Activated CD4-positive, CD25-positive, alpha-beta regulatory T cell treated with anti-CD3 and anti-CD28 coated beads, Interleukin-2, amount 50 U/mL, for 16 hours (primary cell): ENCODE results near the gene TKTL2.
A peak's percentile ranks its signal among the peaks of the same experiment; 100 is the strongest.

Source experiments
- DNase-seq: peaks from one replicate; pipeline ENCODE4 v3.0.0-alpha.2; 2020; ENCODE audit warnings: low read depth, low spot score

Gene TKTL2, protein sequence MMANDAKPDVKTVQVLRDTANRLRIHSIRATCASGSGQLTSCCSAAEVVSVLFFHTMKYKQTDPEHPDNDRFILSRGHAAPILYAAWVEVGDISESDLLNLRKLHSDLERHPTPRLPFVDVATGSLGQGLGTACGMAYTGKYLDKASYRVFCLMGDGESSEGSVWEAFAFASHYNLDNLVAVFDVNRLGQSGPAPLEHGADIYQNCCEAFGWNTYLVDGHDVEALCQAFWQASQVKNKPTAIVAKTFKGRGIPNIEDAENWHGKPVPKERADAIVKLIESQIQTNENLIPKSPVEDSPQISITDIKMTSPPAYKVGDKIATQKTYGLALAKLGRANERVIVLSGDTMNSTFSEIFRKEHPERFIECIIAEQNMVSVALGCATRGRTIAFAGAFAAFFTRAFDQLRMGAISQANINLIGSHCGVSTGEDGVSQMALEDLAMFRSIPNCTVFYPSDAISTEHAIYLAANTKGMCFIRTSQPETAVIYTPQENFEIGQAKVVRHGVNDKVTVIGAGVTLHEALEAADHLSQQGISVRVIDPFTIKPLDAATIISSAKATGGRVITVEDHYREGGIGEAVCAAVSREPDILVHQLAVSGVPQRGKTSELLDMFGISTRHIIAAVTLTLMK

DNA sequence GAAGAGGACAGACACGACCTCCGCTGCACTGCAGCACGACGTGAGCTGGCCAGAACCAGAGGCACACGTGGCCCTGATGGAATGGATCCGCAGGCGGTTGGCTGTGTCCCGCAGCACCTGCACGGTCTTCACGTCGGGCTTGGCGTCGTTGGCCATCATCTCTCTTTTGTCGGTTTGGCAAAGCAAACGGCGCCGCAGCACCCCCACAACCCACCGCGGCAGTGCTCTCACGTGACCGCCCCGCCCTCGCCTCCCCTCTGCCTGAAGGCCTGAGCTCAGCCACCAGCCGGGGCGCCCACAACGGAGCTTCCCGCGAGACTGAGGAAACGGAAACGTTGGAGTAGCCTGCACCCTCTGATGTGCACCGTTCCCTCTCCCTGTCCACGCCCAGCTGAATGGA lies at the start of gene TKTL2:
TSS of gene TKTL2 (minus strand) at position 179 of the 400 bp plus-strand sequence. CDS start at position 159, 20 bp downstream.
- no peak for DNase-seq

DNA sequence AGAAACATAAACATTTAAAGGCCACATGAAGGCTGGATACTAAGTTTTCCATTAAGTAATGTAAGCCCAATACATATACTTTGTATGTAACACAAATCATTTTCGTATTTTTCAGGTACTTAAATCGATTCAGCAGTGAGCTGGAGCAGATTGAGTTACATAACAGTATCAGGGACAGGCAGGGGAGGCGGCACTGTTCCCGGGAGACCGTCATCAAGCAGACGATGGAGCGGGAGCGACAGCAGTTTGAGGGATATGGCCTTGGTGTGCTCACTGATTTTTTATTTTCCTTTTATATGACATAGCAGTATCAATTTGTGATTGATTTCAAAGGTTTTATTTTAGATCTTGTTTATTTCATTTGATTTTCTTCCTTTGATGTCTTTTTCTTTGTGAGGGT lies 41.6 kb upstream of the TKTL2 start:
- DNase-seq, result no peak

DNA sequence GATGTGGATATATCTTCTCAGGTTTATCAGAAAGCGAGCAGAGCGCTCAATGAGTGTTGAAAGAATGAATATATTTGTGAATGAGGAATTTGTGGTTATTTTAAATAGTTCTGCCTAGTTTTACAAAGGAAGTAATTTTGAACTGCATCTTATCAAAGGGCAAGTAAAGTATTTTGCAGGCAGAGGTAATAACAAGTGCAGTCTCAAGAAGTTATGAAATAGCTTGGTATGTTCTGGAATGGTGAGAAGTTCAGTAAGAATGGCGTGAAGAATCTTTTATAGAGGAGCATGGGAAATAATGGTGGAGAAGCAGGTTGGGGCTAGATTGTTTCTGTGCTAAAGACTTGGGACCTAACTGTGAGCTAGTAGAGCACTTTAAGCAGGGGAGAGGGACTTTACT lies 31.8 kb upstream of the TKTL2 start:
- no peak for DNase-seq

DNA sequence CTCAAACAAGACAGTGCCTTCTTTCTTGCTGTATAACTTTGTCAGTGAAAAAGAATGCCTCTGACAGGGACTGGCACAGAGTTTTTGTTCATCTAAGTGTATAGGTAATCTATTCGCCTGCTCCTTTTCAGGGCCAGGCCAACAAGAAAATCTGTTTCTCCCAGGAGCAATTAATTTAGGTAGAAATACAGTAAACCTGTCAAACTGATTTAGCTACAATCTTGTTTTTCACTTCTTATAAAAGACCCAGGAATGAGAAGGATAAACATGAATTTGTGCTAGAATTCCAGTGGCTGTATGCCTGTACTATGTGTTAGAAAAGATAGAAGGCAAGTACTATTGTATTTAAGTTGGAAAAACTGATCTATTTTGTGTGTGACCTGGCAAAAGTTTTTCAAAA lies 27.0 kb upstream of the TKTL2 start:
- DNase-seq, result no peak

DNA sequence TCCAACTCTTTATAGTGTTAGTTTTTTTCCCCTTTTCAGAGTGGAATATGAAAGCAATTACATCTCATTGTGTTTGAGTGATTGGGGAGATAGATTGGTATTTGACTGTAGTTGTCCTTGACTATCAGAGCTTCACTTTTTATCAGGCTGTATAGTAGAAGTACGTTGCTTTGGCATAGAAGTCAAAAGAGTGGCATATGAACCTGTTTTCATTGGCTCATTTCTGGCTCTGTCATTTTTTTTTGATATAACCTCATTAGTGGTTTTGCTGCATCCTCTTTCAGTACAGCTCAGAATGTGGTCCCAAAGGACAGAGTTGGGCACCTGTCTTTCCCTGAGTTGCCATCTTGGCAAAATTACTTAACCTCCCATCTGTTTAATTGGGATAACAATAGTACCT lies 22.3 kb upstream of the TKTL2 start:
- DNase-seq, result no peak

DNA sequence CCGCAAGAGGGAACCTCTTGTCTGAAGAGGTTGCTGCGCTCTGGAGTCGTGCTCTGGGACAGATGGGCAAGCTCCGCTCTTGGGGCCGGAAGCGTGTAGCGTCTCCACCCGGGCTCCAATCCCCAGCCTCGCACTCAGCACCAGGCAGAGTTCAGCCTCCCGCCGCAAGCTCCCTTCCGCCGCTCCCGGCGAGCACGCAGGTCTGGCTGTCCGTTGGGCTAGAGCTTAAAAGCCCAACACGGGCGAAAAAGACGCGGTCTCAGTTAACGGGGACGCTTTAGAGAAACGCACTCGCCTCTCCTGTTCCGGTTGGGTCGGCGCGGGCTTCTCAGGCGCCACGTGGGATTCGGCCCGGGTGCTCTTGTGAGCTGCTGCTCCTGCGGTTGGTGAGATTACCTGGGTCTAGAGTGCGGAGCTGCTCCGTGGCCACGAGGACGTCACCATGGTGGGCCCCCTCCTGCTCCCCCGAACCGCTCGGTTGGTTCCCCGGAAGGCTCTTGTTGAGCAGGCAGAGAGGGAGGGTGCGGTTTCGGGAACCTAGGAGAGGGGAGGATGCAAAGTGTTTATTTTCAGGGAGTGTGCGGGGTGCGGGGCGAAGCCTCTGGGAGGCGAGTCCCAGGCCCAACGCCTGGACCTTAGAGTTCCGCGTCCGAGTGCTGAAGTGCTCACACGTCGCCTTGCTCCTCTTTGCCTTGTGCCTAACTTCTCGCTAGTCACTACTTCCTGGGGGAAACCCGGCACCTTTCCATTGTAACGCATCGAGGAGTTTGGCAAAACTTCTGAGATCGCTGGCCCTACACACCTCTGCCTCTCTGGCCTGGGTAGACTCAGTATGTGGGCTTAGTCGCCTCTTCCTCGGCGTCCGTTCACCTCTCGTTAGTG lies 21.0 kb upstream of the TKTL2 start, which contains the start of gene TMA16:
TSS of gene TMA16 (plus strand) at position 331 of the 882 bp plus-strand sequence. CDS start at position 443, 112 bp downstream.
- peak; percentile 61 for DNase-seq

DNA sequence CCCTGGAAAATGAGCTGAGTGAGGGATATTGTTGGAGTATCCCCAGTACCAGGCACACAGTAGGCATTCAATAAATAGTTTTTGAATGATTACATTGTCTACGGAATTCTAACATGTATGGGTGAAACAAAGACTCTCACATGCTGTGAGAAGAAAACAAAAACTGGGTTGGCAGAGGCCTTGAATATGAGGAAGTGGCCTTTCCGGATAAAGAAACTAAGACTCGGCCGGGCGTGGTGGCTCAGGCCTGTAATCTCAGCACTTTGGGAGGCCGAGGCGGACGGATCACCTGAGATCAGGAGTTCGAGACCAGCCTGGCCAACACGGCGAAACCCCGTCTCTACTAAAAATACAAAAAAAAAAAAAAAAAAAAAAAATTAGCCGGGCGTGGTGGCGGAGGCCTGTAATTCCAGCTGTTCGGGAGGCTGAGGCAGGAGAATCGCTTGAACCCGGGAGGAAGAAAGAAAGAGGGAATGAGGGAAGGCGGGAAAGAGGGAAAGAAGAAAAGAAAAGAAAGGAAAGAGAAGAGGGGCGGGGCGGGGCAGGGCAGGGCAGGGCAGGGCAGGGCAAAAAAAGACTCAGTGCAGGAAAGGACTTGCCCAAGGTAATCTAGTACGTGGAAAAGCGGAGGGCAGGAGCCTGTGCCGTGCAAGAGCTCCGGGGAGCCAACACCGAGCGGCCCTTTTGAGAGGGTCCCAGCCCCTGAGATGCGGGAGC lies 20.2 kb upstream of the TKTL2 start:
- DNase-seq, result no peak

DNA sequence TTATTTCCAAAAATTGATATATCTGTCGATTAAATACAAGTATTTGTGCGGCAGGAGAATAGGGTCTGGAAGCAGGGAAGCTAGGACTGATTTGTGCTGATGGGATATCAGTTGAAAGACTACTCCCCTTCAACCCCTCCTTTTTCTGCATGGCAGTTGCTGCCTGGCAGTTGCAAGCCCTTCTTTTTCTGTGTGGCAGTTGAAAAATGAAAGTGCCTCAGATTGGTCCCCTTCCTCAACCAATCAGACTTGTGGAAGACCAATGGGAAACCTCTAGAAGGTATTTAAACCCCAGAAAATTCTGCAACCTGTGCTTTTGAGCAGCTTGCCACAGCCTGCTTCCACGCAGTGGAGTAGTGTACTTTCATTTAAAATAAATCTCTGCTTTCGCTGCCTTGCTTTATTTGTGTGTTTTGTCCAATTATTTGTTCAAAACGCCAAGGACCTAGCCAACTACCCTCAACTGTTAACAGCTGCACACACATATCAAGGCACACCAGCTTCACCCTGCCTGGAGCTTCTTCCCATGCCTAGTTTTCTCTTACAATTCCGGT lies 19.5 kb upstream of the TKTL2 start:
- no peak for DNase-seq

DNA sequence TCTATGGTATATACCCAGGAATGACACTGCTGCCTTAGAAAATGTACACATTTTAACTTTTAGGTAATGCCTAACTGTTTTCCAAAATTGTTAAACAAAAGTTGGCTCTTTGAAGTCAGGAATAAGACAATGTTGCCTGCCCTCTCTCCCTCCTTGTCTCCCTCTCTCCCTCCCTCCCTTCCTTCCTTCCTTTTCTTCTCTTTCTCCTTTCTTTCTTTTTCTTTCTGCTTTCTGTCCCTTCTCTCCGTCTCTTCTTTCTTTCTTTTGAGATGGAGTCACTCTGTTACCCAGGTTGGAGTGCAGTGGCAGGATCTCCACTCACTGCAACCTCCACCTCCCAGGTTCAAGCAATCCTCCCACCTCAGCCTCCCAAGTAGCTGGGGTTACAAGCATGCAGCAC lies 16.4 kb upstream of the TKTL2 start:
- DNase-seq, result no peak

DNA sequence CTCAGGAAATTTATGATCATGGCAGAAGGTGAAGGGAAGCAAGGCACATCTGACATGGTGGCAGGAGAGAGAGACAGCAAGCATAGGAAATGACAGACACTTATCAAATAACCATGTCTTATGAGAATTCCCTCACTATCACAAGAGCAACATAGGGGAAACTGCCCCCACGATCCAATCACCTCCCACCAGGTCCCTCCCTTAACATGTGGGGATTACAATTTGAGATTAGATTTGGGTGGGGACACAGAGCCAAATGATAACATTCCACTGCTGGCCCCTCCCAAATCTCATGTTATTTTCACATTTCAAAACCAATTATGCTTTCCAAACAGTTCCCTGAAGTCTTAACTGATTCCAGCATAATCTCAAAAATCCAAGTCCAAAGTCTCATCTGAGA lies 12.8 kb upstream of the TKTL2 start:
- DNase-seq, result no peak

DNA sequence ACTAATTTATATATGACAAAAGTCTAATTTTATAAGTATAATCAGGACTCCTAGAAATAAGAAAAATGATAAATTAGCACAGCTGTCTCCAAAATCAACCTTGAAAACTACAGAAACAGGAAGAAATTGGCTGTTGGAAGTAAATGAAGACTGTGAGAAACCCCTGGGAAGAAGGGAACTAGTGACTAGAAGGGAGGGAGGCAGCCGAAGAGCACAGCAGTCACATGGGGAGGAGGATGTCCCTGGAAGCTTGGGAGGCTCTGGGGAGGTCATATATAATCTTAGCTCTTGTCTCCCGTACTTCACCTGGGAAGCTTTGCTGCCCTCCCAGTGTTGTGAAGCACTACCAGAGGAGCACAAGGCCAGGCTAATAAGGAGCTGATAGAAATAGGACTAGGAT lies 12.0 kb upstream of the TKTL2 start:
- DNase-seq, result no peak

DNA sequence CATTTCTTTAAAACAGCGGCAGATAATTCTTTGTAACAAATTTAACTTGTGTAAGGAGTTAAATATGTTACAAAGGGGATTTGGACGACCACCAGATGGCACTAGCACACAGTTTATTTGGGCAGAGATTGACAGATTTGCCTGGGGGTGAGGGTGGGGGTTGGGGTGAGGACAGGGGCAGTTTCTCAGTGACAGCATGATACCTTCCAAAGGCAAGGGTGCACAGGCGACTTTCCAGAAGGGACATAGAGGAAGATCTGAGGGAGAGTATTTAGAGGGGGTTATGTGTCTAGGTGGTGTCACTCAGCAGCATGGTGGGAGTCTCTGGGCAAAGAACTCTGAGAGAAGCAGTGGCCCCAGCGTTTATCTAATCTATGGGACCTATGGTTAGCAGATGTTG lies 11.4 kb upstream of the TKTL2 start:
- DNase-seq, result peak; percentile 31

DNA sequence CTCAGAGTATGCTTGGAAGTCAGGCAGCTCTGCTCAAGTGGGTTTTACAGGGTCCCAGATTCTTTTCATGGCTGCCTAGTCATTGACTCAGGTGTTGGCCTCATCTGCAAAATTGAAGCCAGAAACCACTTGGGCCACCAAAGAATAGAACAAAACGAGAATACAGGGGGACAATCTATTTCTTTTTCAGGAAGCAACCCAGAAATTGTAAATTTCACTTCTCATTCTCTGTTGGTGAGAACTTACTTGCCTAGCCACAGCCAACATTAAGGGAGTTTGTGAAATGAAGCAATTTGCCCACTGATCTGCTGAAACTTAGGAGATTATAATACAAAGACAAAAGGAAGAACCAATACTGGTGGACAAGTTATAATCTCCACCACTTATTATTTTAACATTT lies 8.6 kb upstream of the TKTL2 start:
- DNase-seq, result no peak

DNA sequence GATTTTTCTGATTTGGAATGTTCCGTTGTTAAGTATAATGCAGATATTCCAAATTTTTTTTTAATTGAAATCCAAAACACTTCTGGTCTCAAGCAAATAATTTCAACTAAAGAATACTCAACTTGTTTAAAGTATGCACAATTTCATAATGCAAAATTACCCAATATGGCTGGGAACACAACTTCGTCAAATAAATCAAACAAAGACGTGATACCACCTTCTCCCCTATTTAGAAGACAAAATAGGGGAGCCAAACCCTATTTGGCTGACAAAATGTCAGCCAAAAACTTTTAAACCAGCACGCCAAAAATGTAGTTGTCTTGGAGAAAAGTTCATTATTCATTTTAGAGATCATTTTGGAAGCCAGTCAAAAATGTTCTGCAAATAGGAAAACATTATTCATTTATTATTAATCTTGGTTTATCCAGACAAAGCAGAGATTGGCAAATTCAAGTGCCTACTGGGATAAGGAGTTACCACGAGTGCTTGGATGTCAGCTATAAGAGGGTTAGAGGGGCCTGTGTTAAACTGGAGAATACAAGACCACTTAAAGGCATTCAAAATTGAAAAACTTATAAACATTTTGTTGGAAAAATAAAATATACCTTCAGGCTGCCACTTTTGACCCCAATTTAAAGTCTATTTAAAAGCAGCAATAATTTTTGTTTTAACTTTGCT lies 3.3 kb upstream of the TKTL2 start:
- DNase-seq, result no peak

DNA sequence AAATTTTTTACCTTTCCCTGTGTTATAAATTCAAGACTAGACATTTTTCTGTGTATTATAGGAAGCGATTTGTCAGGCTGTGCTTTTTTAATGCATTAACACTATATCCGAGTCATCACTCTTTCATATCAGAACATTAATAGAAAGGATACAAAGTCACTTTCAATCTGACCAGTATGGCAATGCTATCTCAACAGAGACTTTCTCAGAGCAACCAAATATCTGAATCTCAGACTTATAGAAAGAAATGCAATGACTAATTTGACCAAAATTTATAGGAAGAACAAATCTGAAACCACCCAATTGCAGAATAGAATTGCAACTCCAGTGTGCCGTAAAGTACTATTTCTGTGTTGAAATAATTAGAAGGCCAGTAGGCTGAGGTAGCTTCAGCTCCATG lies 473 bp upstream of the TKTL2 start:
- DNase-seq, result no peak

DNA sequence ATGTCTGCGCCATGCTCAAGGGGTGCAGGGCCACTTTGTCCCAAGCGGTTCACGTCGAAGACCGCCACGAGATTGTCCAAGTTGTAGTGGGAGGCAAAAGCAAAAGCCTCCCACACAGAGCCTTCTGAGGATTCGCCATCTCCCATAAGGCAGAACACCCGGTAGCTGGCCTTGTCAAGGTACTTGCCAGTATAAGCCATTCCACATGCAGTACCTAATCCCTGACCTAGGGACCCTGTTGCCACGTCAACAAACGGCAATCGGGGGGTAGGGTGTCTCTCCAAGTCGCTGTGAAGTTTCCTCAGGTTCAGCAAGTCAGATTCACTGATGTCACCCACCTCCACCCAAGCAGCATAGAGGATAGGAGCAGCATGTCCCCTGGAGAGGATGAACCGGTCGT lies 424 bp downstream of the TKTL2 start:
- no peak for DNase-seq

DNA sequence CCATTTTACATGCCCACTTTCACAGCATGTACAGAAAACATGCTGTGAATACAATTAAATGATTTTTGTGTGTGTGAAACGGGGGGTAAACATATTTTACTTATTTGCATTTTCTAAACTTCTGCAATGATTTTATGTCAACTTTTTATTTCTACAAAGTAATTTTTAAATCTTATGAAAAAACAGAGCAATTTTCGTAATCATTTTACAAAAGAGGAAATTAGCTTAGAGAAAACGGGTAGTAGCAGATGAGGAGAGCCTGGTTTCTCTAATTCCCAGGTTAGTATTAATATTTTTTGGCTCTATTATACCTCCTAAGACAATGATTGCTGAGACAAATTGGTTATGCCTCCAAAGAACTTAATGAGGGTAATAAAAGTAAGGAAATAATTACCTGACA lies 3.2 kb downstream of the TKTL2 start:
- DNase-seq, result no peak

DNA sequence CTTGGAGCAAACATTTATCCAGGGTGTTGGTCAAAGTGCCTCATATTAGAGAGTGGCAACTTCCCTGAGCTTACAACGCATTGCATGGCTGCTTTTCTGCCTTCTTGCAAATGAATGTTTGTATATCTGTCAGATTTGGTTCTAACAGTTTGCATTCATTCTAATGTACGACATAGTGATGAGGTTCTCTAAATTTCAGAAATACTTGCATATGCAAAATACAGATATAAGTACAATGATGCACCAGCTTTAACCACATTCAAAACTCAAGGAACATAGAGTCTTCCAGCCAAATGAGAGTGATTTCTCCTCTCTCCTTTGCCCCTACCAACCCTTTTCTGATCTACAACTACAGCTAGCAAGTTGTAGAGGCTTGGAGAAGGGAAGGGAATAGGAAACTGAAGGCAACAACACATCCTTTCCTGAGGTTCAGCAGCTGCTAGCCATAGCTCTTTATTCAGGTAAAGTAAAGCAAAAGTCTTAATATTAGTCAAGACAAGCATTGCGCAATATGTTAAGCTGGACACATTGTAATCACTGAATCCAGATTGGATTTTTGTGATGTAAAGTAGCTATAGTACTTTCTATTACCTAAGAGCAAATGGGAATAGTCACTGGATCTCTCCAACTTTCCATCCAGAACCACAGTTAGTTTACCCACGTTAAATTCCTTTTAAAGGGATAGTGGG lies 6.3 kb downstream of the TKTL2 start:
- DNase-seq, result no peak

DNA sequence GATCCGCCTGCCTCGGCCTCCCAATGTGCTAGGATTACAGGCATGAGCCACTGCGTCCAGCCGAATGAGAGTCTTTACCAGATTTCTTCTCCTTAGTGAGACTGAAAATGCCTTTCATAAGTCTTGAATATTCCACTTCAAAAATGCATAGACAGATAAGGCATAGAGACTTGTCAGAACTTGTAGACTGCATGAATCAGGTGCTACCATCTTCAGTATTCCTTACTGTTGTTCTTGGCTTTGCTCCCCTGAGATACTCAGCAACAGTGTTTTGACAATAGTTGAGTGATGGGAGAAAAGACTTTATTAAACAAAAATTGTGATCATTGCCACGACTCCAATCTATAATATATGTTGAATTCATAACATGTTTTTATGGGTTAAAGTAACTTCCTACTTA lies 11.0 kb downstream of the TKTL2 start:
- no peak for DNase-seq

DNA sequence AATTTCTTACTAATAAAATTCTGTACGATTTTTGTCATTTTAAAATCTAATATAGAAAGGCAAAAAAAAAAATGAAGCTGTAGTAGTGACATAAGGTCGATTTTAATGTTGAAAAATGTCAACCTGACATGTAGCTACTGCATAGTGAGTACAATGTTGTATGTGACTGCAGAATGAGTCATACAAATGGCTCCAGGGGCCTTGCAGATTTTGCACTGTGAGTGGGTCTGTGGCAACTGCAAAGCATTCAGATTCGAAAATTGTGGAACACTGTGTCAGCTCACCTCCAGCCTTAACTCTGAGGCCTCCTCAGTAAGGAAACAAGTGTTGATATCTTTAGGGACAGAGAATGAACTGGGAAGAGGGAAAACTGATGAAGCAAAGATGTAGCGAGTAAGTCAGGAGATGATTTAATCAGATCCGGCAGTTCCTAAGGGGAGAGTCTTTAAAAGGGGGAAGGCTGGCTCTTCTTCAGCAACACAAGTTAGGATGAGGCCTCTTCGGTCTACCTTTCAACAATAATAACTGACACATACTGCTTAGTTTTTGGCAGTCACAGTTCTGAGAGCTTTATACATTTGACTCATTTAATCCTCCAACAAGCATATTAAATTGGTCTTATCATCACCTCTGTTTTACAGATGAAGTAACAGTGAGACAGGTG lies 24.9 kb downstream of the TKTL2 start:
- DNase-seq, result no peak
